Epithelial cell of prostate (primary cell): ENCODE measurements around the gene NEUROD4.

Experiments
- DNase-seq: peaks from one replicate; pipeline ENCODE4 v3.0.0-alpha.2; 2011; ENCODE audit warnings: low read depth, low spot score
- H3K27ac ChIP-seq: fragments of 450-650 bp; 2 replicates; pipeline ENCODE4 v1.5.1; 2017; ENCODE audit warnings: mild to moderate bottlenecking

The NEUROD4 gene

GRCh38 chr12:55057481-55057880 lies 37.7 kb downstream of the NEUROD4 start:
- H3K27ac ChIP-seq: no peak overlapping the region
- DNase-seq: no peak

- no peak for DNase-seq
- H3K27ac ChIP-seq: no peak overlapping the region
These were observed 38.3 kb downstream of the NEUROD4 start for GRCh38 chr12:55058082-55058481.

- no peak overlapping the region for H3K27ac ChIP-seq
- DNase-seq: no peak
These were observed 39.0 kb downstream of the NEUROD4 start for GRCh38 chr12:55058776-55059175.

GRCh38 chr12:55060470-55060869 lies 40.7 kb downstream of the NEUROD4 start:
- no peak overlapping the region for H3K27ac ChIP-seq
- DNase-seq: no peak

- no peak for DNase-seq
- no peak overlapping the region for H3K27ac ChIP-seq
These were observed 41.2 kb downstream of the NEUROD4 start for GRCh38 chr12:55061024-55061423.

- DNase-seq: no peak
- no peak overlapping the region for H3K27ac ChIP-seq
These were observed 43.5 kb downstream of the NEUROD4 start for GRCh38 chr12:55063291-55063690.

- no peak for DNase-seq
- no peak overlapping the region for H3K27ac ChIP-seq
These were observed 45.8 kb downstream of the NEUROD4 start for GRCh38 chr12:55065535-55065934.

GRCh38 chr12:55067701-55068100 lies 47.9 kb downstream of the NEUROD4 start:
- DNase-seq: no peak
- no peak overlapping the region for H3K27ac ChIP-seq

- DNase-seq: no peak
- no peak overlapping the region for H3K27ac ChIP-seq
These were observed 48.7 kb downstream of the NEUROD4 start for GRCh38 chr12:55068416-55069010.

- H3K27ac ChIP-seq: no peak overlapping the region
- no peak for DNase-seq
These were observed 52.3 kb downstream of the NEUROD4 start for GRCh38 chr12:55072083-55072482.

- no peak overlapping the region for H3K27ac ChIP-seq
- DNase-seq: no peak
These were observed 53.6 kb downstream of the NEUROD4 start for GRCh38 chr12:55073043-55074022.

- H3K27ac ChIP-seq: no peak overlapping the region
- no peak for DNase-seq
These were observed 55.0 kb downstream of the NEUROD4 start for GRCh38 chr12:55074806-55075205.
